HepG2 (cell line): ENCODE measurements around the gene MS4A3. TPM values are rescaled to one million over a fixed set of nuclear protein-coding genes. Genes with fewer than 3 reads are reported as not detected.

Source experiments
- ATAC-seq: fragments of 200-7000 bp; cut with Tn5 transposase; 3 replicates; pipeline ENCODE4 v1.9.1; 2020; ENCODE audit warnings: mild to moderate bottlenecking, moderate library complexity
- BruUV-seq: library from RNA; stranded (reverse); fragments of 400-500 nt; replicated peaks from 2 replicates; lab custom pipeline; 2021; lab: Mats Ljungman, UMichigan
- CTCF ChIA-PET: fragments of 300-600 bp; formaldehyde crosslinking; extraction: SDS; loops from one replicate; lab custom pipeline; 2021; ENCODE audit warnings: low total read pairs, inconsistent platforms, low intra/inter-chr PET ratio; lab: Yijun Ruan, JAX
- POLR2A ChIA-PET: fragments of 350-600 bp; sonication (Branson Sonifier 250); formaldehyde crosslinking; loops from one replicate; lab custom pipeline; 2020; ENCODE audit warnings: antibody characterized with exemption, inconsistent platforms; lab: Yijun Ruan, JAX
- DNase-seq: peaks from one replicate; pipeline ENCODE4 v3.0.0-alpha.2; 2015; ENCODE audit warnings: low spot score
- FAIRE-seq: peaks from 3 replicates; lab custom pipeline; 2011; peaks lifted over from hg19 to GRCh38; lab: Jason Lieb, UNC
- H2AFZ ChIP-seq: one replicate; pipeline ENCODE4 v1.6.1; 2011; ENCODE audit warnings: low read length, inconsistent platforms
- H3K27ac ChIP-seq: fragments of 300-600 bp; 3 replicates; pipeline ENCODE4 v1.8.0; 2011; ENCODE audit warnings: mixed run types, mild to moderate bottlenecking, mixed read lengths, low read length, inconsistent platforms; ENCODE audit not compliant: insufficient read depth; ENCODE audit errors: extremely low read length
- H3K27me3 ChIP-seq, 2 experiments: fragments of 200-600 bp in 1 of 2; 2 replicates in 1 of 2; 3 replicates in 1 of 2; pipeline versions ENCODE4 v1.6.0 to v1.8.0; 2011; ENCODE audit warnings: low read length in 2 of 2, mild to moderate bottlenecking in 2 of 2, moderate library complexity in 2 of 2, inconsistent platforms in 1 of 2; ENCODE audit not compliant: insufficient read depth in 2 of 2, control insufficient read depth in 1 of 2
- H3K36me3 ChIP-seq, 2 experiments: fragments of 200-600 bp in 1 of 2; replicated peaks in 1 of 2; 2 replicates in 1 of 2; 3 replicates in 1 of 2; pipeline versions ENCODE4 v1.5.1 to v1.8.0; 2011; ENCODE audit warnings: low read length in 2 of 2, inconsistent platforms in 1 of 2; ENCODE audit not compliant: insufficient read depth in 2 of 2, control insufficient read depth in 1 of 2
- H3K4me1 ChIP-seq: 2 replicates; pipeline ENCODE4 v1.5.1; 2012; ENCODE audit warnings: low read length, inconsistent platforms; ENCODE audit not compliant: insufficient read depth
- H3K4me2 ChIP-seq: 2 replicates; pipeline ENCODE4 v1.6.0; 2011; ENCODE audit warnings: low read depth, low read length, inconsistent platforms
- H3K4me3 ChIP-seq, 3 experiments: fragments of 200-600 bp in 1 of 3; sonication (generic), shearing (Covaris generic) in 1 of 3; replicated peaks in 1 of 3; 2 replicates each; pipeline ENCODE4 v1.5.1; 2011 to 2016; ENCODE audit warnings: low read length in 3 of 3, inconsistent platforms in 2 of 3, low read depth in 2 of 3, mild to moderate bottlenecking in 2 of 3, control low read depth in 1 of 3, mixed read lengths in 1 of 3; ENCODE audit not compliant: insufficient read depth in 1 of 3
- H3K79me2 ChIP-seq: one replicate; pipeline ENCODE4 v1.6.1; 2011; ENCODE audit warnings: low read length, inconsistent platforms; ENCODE audit not compliant: insufficient read depth
- H3K9ac ChIP-seq: 2 replicates; pipeline ENCODE4 v1.6.0; 2011; ENCODE audit warnings: mild to moderate bottlenecking, low read depth, low read length, inconsistent platforms; ENCODE audit not compliant: insufficient read depth
- H3K9me3 ChIP-seq: 2 replicates; pipeline ENCODE4 v1.5.1; 2012; ENCODE audit warnings: mild to moderate bottlenecking, low read length
- H4K20me1 ChIP-seq: 2 replicates; pipeline ENCODE4 v1.6.0; 2011; ENCODE audit warnings: inconsistent platforms, mild to moderate bottlenecking, low read length, moderate library complexity; ENCODE audit not compliant: insufficient read depth
- HMGA1 ChIP-seq: sonication (generic); formaldehyde crosslinking; conservative IDR thresholded peaks from 2 replicates; pipeline ENCODE4 v1.4.0; 2020; ENCODE audit warnings: missing genetic modification reagents
- IRF2 ChIP-seq: IDR thresholded peaks from 2 replicates; pipeline ENCODE4 v1.6.1; 2018; ENCODE audit warnings: missing genetic modification reagents, missing compliant biosample characterization
- MED8 ChIP-seq: sonication (generic); formaldehyde crosslinking; IDR thresholded peaks from 2 replicates; pipeline ENCODE4 v1.8.1; 2023; ENCODE audit warnings: mild to moderate bottlenecking, missing genetic modification reagents; ENCODE audit not compliant: insufficient replicate concordance
- MTA1 ChIP-seq: sonication (generic); formaldehyde crosslinking; IDR thresholded peaks from 2 replicates; pipeline ENCODE4 v1.4.0; 2020; ENCODE audit warnings: missing genetic modification reagents, mild to moderate bottlenecking, borderline replicate concordance
- PHF8 ChIP-seq: sonication (generic); formaldehyde crosslinking; IDR thresholded peaks from 2 replicates; pipeline ENCODE4 v1.5.0; 2020; ENCODE audit warnings: missing genetic modification reagents
- SRSF4 ChIP-seq: fragments of 200-400 bp; formaldehyde crosslinking; IDR thresholded peaks from one replicate; pipeline ENCODE4 v1.6.1; 2018; ENCODE audit warnings: mild to moderate bottlenecking, low read depth, low read length, moderate library complexity; ENCODE audit not compliant: poor library complexity, severe bottlenecking
- ZFP82 ChIP-seq: sonication (generic); formaldehyde crosslinking; IDR thresholded peaks from 2 replicates; pipeline ENCODE4 v1.5.1; 2020; ENCODE audit warnings: mild to moderate bottlenecking, missing genetic modification reagents, borderline replicate concordance
- ZKSCAN5 ChIP-seq: sonication (generic); formaldehyde crosslinking; IDR thresholded peaks from 2 replicates; pipeline ENCODE4 v1.5.1; 2020; ENCODE audit warnings: mild to moderate bottlenecking, missing genetic modification reagents
- ZNF670 ChIP-seq: sonication (generic); formaldehyde crosslinking; IDR thresholded peaks from 2 replicates; pipeline ENCODE4 v1.8.0; 2022; ENCODE audit warnings: mild to moderate bottlenecking, missing genetic modification reagents, borderline replicate concordance
- ZNF672 ChIP-seq: sonication (generic); formaldehyde crosslinking; IDR thresholded peaks from 2 replicates; pipeline ENCODE4 v1.8.1; 2022; ENCODE audit warnings: missing genetic modification reagents
- ZNF768 ChIP-seq: sonication (generic); formaldehyde crosslinking; IDR thresholded peaks from 2 replicates; pipeline ENCODE4 v1.4.0; 2020; ENCODE audit warnings: missing genetic modification reagents
- WGBS: methylation state at CpG from one replicate; pipeline ENCODE4 v1.1.6; 2017; ENCODE audit warnings: low lambda C conversion rate; 5-methylcytosine and 5-hydroxymethylcytosine counted together
- in situ Hi-C: cut with HindIII; loops from 2 replicates; pipeline ENCODE4 v1.10.0; 2017; ENCODE audit warnings: low pct_unique_long_range_greater_than_20kb; ENCODE audit not compliant: extremely low pct_ligation_motif_present
- intact Hi-C: fragments of 100-400 bp; cut with micrococcal nuclease; formaldehyde crosslinking; loops from one replicate; pipeline ENCODE4 v1.10.0; 2022; ENCODE audit not compliant: unreplicated experiment
- polyA plus RNA-seq, 8 experiments: library from polyadenylated mRNA; depleted of rRNA in 3 of 8; stranded (reverse) in 7 of 8; unstranded in 1 of 8; fragments of >200 nt; fragmentation: Illumina TruSeq in 4 of 8; extraction: Trizol in 4 of 8; gene quantifications; 2 replicates each; pipeline versions ENCODE4 v1.2.1 to v1.2.3, GENCODE V29; 2011 to 2016; ENCODE audit warnings: low read depth in 4 of 8, missing spikeins in 1 of 8, mixed read lengths in 1 of 8; ENCODE audit not compliant: insufficient read depth in 1 of 8
- total RNA-seq, 5 experiments: library from RNA; depleted of rRNA; stranded (reverse); fragments of >200 nt; fragmentation: Illumina TruSeq; extraction: Trizol; gene quantifications; 2 replicates each; pipeline ENCODE4 v1.2.3, GENCODE V29; 2016; ENCODE audit warnings: low read depth in 1 of 5
- TF ChIP-seq, protein P1 (sequence below): IDR thresholded peaks from 2 replicates; pipeline ENCODE4 v1.6.1; 2016; ENCODE audit warnings: mild to moderate bottlenecking
- TF ChIP-seq, protein P2 (sequence below): sonication (generic); formaldehyde crosslinking; IDR thresholded peaks from 2 replicates; pipeline ENCODE4 v1.9.0; 2022; ENCODE audit warnings: low read depth, missing genetic modification reagents
- TF ChIP-seq, protein P3 (sequence below): sonication (generic); formaldehyde crosslinking; IDR thresholded peaks from 2 replicates; pipeline ENCODE4 v1.4.0; 2020; ENCODE audit warnings: missing genetic modification reagents

MS4A3 gene
- total and polyA plus RNA-seq, 2 of the 13 experiments (the other 11 are each of a cell fraction or from before 2014, with no cell fraction given), result not detected

DNA sequence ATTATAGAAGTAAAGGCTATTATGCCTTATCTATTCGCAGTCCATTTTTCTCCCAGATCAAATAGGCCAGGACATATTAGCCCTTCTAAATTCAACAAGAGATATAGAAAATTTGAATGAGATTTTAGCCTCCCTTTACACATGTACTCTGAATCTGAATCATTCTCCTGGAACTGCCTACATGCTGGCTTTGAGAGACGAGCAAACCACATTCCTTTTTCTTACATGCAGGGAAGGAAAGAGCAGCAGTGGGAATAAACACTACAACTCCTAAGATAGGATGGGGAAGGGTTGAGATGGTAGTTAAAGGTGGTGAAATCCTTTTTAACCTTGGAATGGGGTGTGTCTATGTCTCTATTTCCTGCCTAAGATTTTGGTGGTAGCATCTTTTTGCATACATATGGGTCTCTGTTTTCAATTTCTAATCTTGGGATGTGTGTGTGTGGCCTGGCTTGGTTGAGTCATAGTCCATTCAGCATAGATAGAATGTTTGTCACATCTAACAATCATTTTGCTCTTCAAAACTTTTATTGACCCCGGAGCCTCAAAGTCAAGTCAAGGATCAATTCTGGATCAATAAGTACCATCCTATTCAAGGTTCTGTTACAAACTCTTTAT, 27.3 kb upstream of the MS4A3 start:
- H3K27ac ChIP-seq, result no peak overlapping the region
- ChIA-PET CTCF (no interaction called here), POLR2A (no interaction called here)
- TF ChIP-seq, protein P1, sequence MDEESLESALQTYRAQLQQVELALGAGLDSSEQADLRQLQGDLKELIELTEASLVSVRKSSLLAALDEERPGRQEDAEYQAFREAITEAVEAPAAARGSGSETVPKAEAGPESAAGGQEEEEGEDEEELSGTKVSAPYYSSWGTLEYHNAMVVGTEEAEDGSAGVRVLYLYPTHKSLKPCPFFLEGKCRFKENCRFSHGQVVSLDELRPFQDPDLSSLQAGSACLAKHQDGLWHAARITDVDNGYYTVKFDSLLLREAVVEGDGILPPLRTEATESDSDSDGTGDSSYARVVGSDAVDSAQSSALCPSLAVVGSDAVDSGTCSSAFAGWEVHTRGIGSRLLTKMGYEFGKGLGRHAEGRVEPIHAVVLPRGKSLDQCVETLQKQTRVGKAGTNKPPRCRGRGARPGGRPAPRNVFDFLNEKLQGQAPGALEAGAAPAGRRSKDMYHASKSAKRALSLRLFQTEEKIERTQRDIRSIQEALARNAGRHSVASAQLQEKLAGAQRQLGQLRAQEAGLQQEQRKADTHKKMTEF, result no peak
- no peak for TF ChIP-seq ZNF768 (CRISPR knock-in tag)
- TF ChIP-seq, protein P2, sequence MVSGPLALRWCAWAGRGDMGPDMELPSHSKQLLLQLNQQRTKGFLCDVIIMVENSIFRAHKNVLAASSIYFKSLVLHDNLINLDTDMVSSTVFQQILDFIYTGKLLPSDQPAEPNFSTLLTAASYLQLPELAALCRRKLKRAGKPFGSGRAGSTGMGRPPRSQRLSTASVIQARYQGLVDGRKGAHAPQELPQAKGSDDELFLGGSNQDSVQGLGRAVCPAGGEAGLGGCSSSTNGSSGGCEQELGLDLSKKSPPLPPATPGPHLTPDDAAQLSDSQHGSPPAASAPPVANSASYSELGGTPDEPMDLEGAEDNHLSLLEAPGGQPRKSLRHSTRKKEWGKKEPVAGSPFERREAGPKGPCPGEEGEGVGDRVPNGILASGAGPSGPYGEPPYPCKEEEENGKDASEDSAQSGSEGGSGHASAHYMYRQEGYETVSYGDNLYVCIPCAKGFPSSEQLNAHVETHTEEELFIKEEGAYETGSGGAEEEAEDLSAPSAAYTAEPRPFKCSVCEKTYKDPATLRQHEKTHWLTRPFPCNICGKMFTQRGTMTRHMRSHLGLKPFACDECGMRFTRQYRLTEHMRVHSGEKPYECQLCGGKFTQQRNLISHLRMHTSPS (CRISPR knock-in tag), result no peak
- ATAC-seq (no peak), FAIRE-seq (no peak), DNase-seq (no peak)
- no peaks in the 10 kb centered on the region for H4K20me1 ChIP-seq
- H3K79me2 ChIP-seq, result no peaks in the 10 kb centered on the region
- no TSS peak for BruUV-seq
- WGBS, result 0% methylated on average over 3 of the region's 3 CpGs
- intact Hi-C loops, result no loop called here
- H3K27me3 ChIP-seq, result no peaks in the 10 kb centered on the region
- no peaks in the 10 kb centered on the region for H3K9me3 ChIP-seq
- no peak overlapping the region for H3K4me2 ChIP-seq
- H2AFZ ChIP-seq, result no peak overlapping the region
- H3K4me1 ChIP-seq, result no peaks in the 10 kb centered on the region
- H3K36me3 ChIP-seq, result no peaks in the 10 kb centered on the region
- in situ Hi-C loops, result no loop called here
- no peak overlapping the region for H3K4me3 ChIP-seq
- H3K9ac ChIP-seq, result no peak overlapping the region

DNA sequence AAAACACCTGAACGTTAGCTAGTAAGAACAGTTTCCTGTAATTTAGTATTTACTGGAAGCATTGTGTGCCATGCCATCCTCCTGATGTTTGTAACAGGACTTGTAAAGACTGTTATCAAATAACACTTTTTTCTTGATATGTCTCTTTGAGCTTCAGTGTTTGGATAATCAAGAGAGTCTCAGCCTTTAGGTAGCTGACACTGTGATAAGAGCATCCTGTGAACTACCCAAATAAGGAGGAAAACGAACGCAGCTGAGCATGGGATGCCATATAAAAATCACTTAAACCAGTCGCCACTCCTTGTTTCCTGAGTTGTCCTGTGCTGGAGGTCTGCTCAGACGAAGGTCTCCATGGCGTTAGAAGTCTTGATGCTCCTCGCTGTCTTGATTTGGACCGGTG, 16.4 kb upstream of the MS4A3 start, which contains the start of gene OOSP2:
TSS of gene OOSP2 (plus strand) at position 301 of the 400 bp plus-strand sequence. CDS start at position 352, 51 bp downstream.
- H3K27me3 ChIP-seq, result no peaks in the 10 kb centered on the region
- CTCF ChIA-PET, result no interaction called here
- no peak within 1 kb of the TSS for H3K4me2 ChIP-seq
- no peaks in the 10 kb centered on the region for H3K36me3 ChIP-seq
- POLR2A ChIA-PET, result no interaction called here
- ATAC-seq (no peak), DNase-seq (no peak), FAIRE-seq (no peak)
- BruUV-seq, result no TSS peak
- H3K9me3 ChIP-seq, result no peaks in the 10 kb centered on the region
- H2AFZ ChIP-seq, result no peak within 1 kb of the TSS
- H4K20me1 ChIP-seq, result no peaks in the 10 kb centered on the region
- 28% methylated on average over 8 of the region's 8 CpGs for WGBS
- no peak within 1 kb of the TSS for H3K9ac ChIP-seq
- no peaks in the 10 kb centered on the region for H3K79me2 ChIP-seq
- in situ Hi-C loops (no loop called here), intact Hi-C loops (no loop called here)
- H3K4me3 ChIP-seq, result no peak within 1 kb of the TSS
- no peak within 1 kb of the TSS for H3K27ac ChIP-seq
- no peaks in the 10 kb centered on the region for H3K4me1 ChIP-seq
- no peak for TF ChIP-seq IRF2 (CRISPR knock-in tag)
- no peak for TF ChIP-seq ZNF670 (CRISPR knock-in tag)
- TF ChIP-seq MTA1, result no peak
- TF ChIP-seq MED8 (CRISPR knock-in tag), result no peak
- no peak for TF ChIP-seq ZNF672 (CRISPR knock-in tag)
- no peak for TF ChIP-seq ZFP82 (CRISPR knock-in tag)
- TF ChIP-seq SRSF4, result no peak
- TF ChIP-seq HMGA1 (CRISPR knock-in tag), result no peak
- no peak for TF ChIP-seq PHF8 (CRISPR knock-in tag)
- TF ChIP-seq, protein P3, sequence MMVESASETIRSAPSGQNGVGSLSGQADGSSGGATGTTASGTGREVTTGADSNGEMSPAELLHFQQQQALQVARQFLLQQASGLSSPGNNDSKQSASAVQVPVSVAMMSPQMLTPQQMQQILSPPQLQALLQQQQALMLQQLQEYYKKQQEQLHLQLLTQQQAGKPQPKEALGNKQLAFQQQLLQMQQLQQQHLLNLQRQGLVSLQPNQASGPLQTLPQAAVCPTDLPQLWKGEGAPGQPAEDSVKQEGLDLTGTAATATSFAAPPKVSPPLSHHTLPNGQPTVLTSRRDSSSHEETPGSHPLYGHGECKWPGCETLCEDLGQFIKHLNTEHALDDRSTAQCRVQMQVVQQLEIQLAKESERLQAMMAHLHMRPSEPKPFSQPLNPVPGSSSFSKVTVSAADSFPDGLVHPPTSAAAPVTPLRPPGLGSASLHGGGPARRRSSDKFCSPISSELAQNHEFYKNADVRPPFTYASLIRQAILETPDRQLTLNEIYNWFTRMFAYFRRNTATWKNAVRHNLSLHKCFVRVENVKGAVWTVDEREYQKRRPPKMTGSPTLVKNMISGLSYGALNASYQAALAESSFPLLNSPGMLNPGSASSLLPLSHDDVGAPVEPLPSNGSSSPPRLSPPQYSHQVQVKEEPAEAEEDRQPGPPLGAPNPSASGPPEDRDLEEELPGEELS (CRISPR knock-in tag), result no peak
- TF ChIP-seq ZKSCAN5 (CRISPR knock-in tag), result no peak
